Activated CD4-positive, alpha-beta T cell treated with anti-CD3 and anti-CD28 coated beads, Interleukin-2, amount 10 ng/mL, durations not matched to agents 7 days and 5 days (primary cell): ENCODE results near the gene CDH26. TPM values are rescaled to one million over a fixed set of nuclear protein-coding genes. Genes with fewer than 3 reads are reported as not detected.
"Not testable (repeated sequence)": the region's sequence is repeated elsewhere in the genome, so short reads cannot be mapped to it uniquely, and the experiment has no call there.

Experiments
- CTCF ChIA-PET: fragments of 350-600 bp; sonication (Branson Sonifier 250); formaldehyde crosslinking; loops from one replicate; lab custom pipeline; 2021; ENCODE audit warnings: antibody characterized with exemption; lab: Charles Lee
- POLR2A ChIA-PET: fragments of 350-600 bp; sonication (Branson Sonifier 250); formaldehyde crosslinking; loops from one replicate; lab custom pipeline; 2021; ENCODE audit warnings: antibody characterized with exemption; lab: Charles Lee
- DNase-seq: peaks from one replicate; pipeline ENCODE4 v3.0.0-alpha.2; 2020
- H3K27ac Mint-ChIP-seq: one replicate; pipeline ENCODE4 v1.8.0; 2021; ENCODE audit warnings: mild to moderate bottlenecking, moderate library complexity, mixed read lengths
- H3K27me3 Mint-ChIP-seq: one replicate; pipeline ENCODE4 v1.8.0; 2021; ENCODE audit warnings: mixed read lengths
- H3K36me3 Mint-ChIP-seq: one replicate; pipeline ENCODE4 v1.8.0; 2021; ENCODE audit warnings: low read depth, mixed read lengths
- H3K4me1 Mint-ChIP-seq: one replicate; pipeline ENCODE4 v1.8.0; 2021; ENCODE audit warnings: mixed read lengths
- H3K4me3 Mint-ChIP-seq: one replicate; pipeline ENCODE4 v1.8.0; 2021; ENCODE audit warnings: mild to moderate bottlenecking, moderate library complexity, mixed read lengths
- H3K9me3 Mint-ChIP-seq: one replicate; pipeline ENCODE4 v1.8.0; 2021; ENCODE audit warnings: mixed read lengths
- total RNA-seq, 2 experiments: library from RNA; stranded (reverse); gene quantifications; one replicate each; pipeline ENCODE4 v1.2.3, GENCODE V29; 2021

Gene CDH26
- total RNA-seq, 2 experiments from 2014 or later, result 0.40 to 0.47 TPM

- Mint-ChIP-seq H3K36me3 (no peaks in the 10 kb centered on the region), H3K9me3 (peaks cover 4% of the 10 kb centered on the region), H3K27ac (no peak overlapping the region), H3K27me3 (peaks cover 2% of the 10 kb centered on the region), H3K4me3 (no peak overlapping the region), H3K4me1 (no peaks in the 10 kb centered on the region)
- DNase-seq, result no peak
- ChIA-PET POLR2A (no interaction called here), CTCF (no interaction called here)
These were observed 77.3 kb downstream of the CDH26 start for GRCh38 chr20:60035486-60035885.

DNA sequence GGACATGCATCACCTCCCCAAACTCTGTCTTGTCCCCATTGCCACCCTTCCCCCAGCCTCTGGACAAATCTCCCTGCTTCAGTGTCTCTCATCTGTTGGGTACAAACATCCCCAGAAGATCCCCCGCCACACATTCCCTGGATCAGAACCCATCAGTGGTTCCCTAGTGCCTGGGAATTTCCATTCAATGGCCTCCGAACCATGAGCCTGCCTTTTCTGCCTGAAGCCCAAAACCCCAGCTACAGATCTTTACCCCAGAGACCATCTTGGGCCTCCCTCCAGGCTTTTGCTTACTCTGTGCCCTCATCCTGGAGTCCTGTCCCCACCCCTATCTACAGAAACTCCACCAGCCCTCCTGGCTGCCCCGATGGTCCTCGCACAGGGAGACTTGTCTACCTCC is 78.1 kb downstream of the CDH26 start:
- DNase-seq, result no peak
- ChIA-PET CTCF (no interaction called here), POLR2A (no interaction called here)
- Mint-ChIP-seq H3K4me1 (no peaks in the 10 kb centered on the region), H3K27ac (no peak overlapping the region), H3K9me3 (peaks cover 4% of the 10 kb centered on the region), H3K27me3 (peaks cover 2% of the 10 kb centered on the region), H3K36me3 (no peaks in the 10 kb centered on the region), H3K4me3 (no peak overlapping the region)

GRCh38 chr20:60036746-60037499 is 78.7 kb downstream of the CDH26 start:
- Mint-ChIP-seq H3K9me3 (peaks cover 4% of the 10 kb centered on the region), H3K27me3 (peaks cover 2% of the 10 kb centered on the region), H3K4me3 (no peak overlapping the region), H3K27ac (no peak overlapping the region), H3K4me1 (no peaks in the 10 kb centered on the region), H3K36me3 (no peaks in the 10 kb centered on the region)
- POLR2A ChIA-PET, result no interaction called here
- DNase-seq, result no peak
- CTCF ChIA-PET, result no interaction called here

- peaks cover 4% of the 10 kb centered on the region for H3K9me3 Mint-ChIP-seq
- no peaks in the 10 kb centered on the region for H3K4me1 Mint-ChIP-seq
- H3K27me3 Mint-ChIP-seq, result peaks cover 2% of the 10 kb centered on the region
- POLR2A ChIA-PET, result no interaction called here
- no peak overlapping the region for H3K27ac Mint-ChIP-seq
- H3K4me3 Mint-ChIP-seq, result no peak overlapping the region
- no peaks in the 10 kb centered on the region for H3K36me3 Mint-ChIP-seq
- no peak for DNase-seq
- CTCF ChIA-PET, result no interaction called here
These were observed 80.3 kb downstream of the CDH26 start for GRCh38 chr20:60038400-60039008.

DNA sequence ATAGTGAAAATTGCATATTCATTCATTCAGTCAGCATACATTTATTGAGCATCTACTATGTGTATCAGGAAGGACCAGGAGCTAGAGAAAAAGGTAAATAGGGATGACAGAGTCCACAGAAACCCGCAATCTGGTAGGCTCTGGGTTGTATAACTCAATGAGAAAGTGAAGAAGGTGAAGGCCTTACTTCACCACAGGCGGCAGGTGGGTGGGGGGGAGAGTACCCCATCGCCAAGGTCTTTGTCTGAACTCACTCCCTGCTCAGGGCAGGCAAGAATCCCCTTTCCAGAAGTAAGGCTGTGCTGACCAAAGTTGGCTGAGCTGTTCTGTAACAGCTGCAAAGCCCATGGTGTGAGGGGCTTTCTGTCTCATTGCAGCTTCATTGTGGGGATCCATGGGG is 81.3 kb downstream of the CDH26 start:
- H3K4me1 Mint-ChIP-seq, result no peaks in the 10 kb centered on the region
- POLR2A ChIA-PET, result no interaction called here
- H3K4me3 Mint-ChIP-seq, result no peak overlapping the region
- peaks cover 2% of the 10 kb centered on the region for H3K27me3 Mint-ChIP-seq
- H3K27ac Mint-ChIP-seq, result no peak overlapping the region
- H3K36me3 Mint-ChIP-seq, result no peaks in the 10 kb centered on the region
- DNase-seq, result no peak
- H3K9me3 Mint-ChIP-seq, result peaks cover 4% of the 10 kb centered on the region
- CTCF ChIA-PET, result no interaction called here

DNA sequence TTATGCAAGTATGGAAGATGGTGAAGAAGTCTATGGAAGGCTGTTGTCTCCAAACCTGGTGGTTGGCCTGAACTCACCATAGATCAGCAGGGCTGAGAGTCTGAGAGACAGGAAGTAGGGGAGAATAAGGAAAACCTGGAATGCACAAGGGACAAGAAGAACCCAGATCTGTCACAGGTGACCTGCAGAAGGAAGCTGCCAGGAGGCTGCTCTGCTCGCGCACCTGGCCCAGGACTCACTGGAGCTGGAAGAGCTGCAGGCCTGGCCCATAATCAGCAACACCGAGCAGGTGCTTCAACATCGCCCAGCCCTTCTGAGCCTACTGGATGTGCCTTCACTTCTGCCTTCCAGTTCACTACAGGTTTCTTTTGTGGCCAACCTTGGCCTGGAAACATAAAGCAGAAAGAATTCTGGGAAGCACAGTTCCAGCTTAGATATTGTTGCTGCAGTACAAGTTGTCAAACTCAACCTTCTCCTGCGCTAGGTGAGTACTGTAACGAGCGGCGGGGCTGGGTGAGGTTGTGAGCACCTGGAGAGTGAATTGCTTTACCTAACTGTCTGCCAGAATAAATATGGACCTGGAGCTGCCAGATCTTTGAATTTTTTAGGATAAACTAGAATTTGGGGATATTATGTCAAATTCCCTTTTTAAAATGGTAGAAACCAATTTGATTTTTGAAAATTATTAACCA is 82.4 kb downstream of the CDH26 start:
- Mint-ChIP-seq H3K27me3 (peaks cover 2% of the 10 kb centered on the region), H3K4me3 (no peak overlapping the region), H3K27ac (no peak overlapping the region), H3K9me3 (peaks cover 4% of the 10 kb centered on the region), H3K4me1 (no peaks in the 10 kb centered on the region), H3K36me3 (no peaks in the 10 kb centered on the region)
- ChIA-PET CTCF (no interaction called here), POLR2A (no interaction called here)
- DNase-seq, result no peak

DNA sequence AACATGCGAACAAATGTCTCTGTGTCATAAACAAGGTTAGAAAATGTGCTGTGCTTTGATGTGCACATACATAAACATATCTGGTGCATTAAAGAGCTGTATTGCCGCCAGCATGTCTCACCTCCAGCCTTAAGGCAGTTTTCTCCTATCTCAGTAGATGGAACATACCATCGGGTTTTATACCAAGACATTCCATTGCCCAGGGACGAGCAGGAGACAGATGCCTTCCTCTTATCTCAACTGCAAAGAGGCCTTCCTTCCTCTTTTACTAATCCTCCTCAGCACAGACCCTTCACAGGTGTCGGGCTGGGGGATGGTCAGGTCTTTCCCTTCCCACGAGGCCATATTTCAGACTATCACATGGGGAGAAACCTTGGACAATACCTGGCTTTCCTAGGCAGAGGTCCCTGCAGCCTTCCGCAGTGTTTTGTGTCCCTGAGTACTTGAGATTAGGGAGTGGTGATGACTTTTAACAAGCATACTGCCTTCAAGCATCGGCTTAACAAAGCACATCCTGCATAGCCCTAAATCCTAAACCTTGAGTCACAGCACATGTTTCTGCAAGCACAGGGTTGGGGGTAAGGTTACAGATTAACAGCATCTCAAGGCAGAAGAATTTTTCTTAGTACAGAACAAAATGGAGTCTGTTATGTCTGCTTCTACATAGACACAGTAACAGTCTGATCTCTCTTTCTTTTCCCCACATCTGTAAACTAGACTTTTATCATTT is 83.4 kb downstream of the CDH26 start:
- POLR2A ChIA-PET, H3K36me3 Mint-ChIP-seq, DNase-seq, H3K4me1 Mint-ChIP-seq, H3K27me3 Mint-ChIP-seq, H3K27ac Mint-ChIP-seq, H3K4me3 Mint-ChIP-seq, CTCF ChIA-PET, H3K9me3 Mint-ChIP-seq: not testable (repeated sequence)

DNA sequence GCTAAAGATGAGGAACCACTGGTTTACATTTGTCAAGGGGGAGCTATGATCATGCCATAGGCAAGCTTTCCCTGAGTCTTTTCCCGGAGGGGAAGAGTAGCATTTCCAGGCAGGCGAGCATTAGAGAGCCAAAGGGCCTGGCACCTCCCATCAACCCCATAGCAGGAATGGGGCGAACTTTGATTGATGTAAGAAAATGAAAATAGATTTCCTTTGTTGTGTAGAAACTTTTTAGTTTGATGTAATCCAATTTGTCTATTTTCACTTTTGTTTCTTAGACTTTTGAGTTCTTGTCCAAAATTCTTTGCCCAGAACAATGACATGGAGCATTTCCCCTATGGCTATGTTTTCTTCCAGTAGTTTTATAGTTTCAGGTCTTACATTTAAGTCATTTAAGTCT is 85.2 kb downstream of the CDH26 start:
- CTCF ChIA-PET, result no interaction called here
- H3K4me1 Mint-ChIP-seq, result no peaks in the 10 kb centered on the region
- H3K36me3 Mint-ChIP-seq, result no peaks in the 10 kb centered on the region
- H3K27me3 Mint-ChIP-seq, result no peaks in the 10 kb centered on the region
- H3K27ac Mint-ChIP-seq, result no peak overlapping the region
- no peak overlapping the region for H3K4me3 Mint-ChIP-seq
- DNase-seq, result no peak
- POLR2A ChIA-PET, result no interaction called here
- no peaks in the 10 kb centered on the region for H3K9me3 Mint-ChIP-seq

- POLR2A ChIA-PET, result no interaction called here
- Mint-ChIP-seq H3K36me3 (no peaks in the 10 kb centered on the region), H3K9me3 (no peaks in the 10 kb centered on the region), H3K27me3 (no peaks in the 10 kb centered on the region), H3K4me3 (no peak overlapping the region), H3K27ac (no peak overlapping the region), H3K4me1 (no peaks in the 10 kb centered on the region)
- CTCF ChIA-PET, result interaction anchor here (1.6 kb wide), 1 partner anchor 10 kb away, joined by 4 read pairs; no protein-coding TSS in a partner anchor
- DNase-seq, result no peak
These were observed 87.8 kb downstream of the CDH26 start for GRCh38 chr20:60046011-60046413.

DNA sequence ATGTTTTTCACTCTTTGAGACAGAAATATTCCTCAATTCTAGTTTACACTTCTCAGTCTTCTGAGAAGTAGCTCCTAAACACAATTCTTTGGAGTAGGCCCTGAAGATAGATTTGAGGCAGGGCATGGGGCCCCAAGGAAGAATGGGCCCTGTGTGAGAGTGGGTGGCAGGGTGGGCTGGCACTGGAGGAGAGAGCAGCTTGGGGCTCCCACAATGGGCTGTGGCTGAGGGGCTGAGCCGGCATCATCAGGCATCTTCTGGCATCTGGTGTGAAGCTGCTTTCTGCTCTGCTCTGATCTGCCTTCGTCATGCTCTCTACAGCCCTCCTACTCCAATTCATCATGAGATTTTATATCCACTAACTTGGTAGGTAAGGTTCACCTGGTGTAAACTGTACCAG is 88.2 kb downstream of the CDH26 start:
- DNase-seq, result no peak
- no peaks in the 10 kb centered on the region for H3K4me1 Mint-ChIP-seq
- no peaks in the 10 kb centered on the region for H3K9me3 Mint-ChIP-seq
- CTCF ChIA-PET, result interaction anchor here (1.6 kb wide), 1 partner anchor 10 kb away, joined by 4 read pairs; no protein-coding TSS in a partner anchor
- no peak overlapping the region for H3K27ac Mint-ChIP-seq
- POLR2A ChIA-PET, result no interaction called here
- no peaks in the 10 kb centered on the region for H3K36me3 Mint-ChIP-seq
- H3K27me3 Mint-ChIP-seq, result no peaks in the 10 kb centered on the region
- no peak overlapping the region for H3K4me3 Mint-ChIP-seq

- DNase-seq, result no peak
- H3K27me3 Mint-ChIP-seq, result no peaks in the 10 kb centered on the region
- POLR2A ChIA-PET, result no interaction called here
- no peak overlapping the region for H3K4me3 Mint-ChIP-seq
- no peaks in the 10 kb centered on the region for H3K36me3 Mint-ChIP-seq
- CTCF ChIA-PET, result interaction anchor here (1.6 kb wide), 1 partner anchor 10 kb away, joined by 4 read pairs; no protein-coding TSS in a partner anchor
- H3K27ac Mint-ChIP-seq, result no peak overlapping the region
- no peaks in the 10 kb centered on the region for H3K9me3 Mint-ChIP-seq
- no peaks in the 10 kb centered on the region for H3K4me1 Mint-ChIP-seq
These were observed 88.6 kb downstream of the CDH26 start for GRCh38 chr20:60046860-60047259.

GRCh38 chr20:60048634-60049521 is 90.7 kb downstream of the CDH26 start:
- H3K9me3 Mint-ChIP-seq, result no peaks in the 10 kb centered on the region
- POLR2A ChIA-PET, result no interaction called here
- CTCF ChIA-PET, result no interaction called here
- no peak overlapping the region for H3K4me3 Mint-ChIP-seq
- H3K27ac Mint-ChIP-seq, result no peak overlapping the region
- H3K36me3 Mint-ChIP-seq, result no peaks in the 10 kb centered on the region
- no peaks in the 10 kb centered on the region for H3K27me3 Mint-ChIP-seq
- H3K4me1 Mint-ChIP-seq, result peaks cover 3% of the 10 kb centered on the region
- DNase-seq, result no peak
